T-helper 9 cell (primary cell): ENCODE measurements around the gene ATP1B2.
"Not testable (repeated sequence)": the region's sequence is repeated elsewhere in the genome, so short reads cannot be mapped to it uniquely, and the experiment has no call there.

Experiments used
- DNase-seq: peaks from one replicate; pipeline ENCODE4 v3.0.0-alpha.2; 2020

Gene ATP1B2

GRCh38 chr17:7634384-7634783 is 16.3 kb upstream of the ATP1B2 start:
- DNase-seq, result no peak

- DNase-seq, result no peak
Observed at GRCh38 chr17:7636163-7636562, 14.6 kb upstream of the ATP1B2 start.

GRCh38 chr17:7640783-7641182 is 9.9 kb upstream of the ATP1B2 start:
- no peak for DNase-seq

GRCh38 chr17:7641635-7642034 is 9.1 kb upstream of the ATP1B2 start:
- not testable (repeated sequence) for DNase-seq

- DNase-seq, result no peak
Observed at GRCh38 chr17:7644775-7645174, 6.0 kb upstream of the ATP1B2 start.

- no peak for DNase-seq
Observed at GRCh38 chr17:7646457-7646856, 4.3 kb upstream of the ATP1B2 start.

GRCh38 chr17:7647018-7647417 is 3.7 kb upstream of the ATP1B2 start:
- no peak for DNase-seq

- no peak for DNase-seq
Observed at GRCh38 chr17:7651097-7651664, 455 bp downstream of the ATP1B2 start.

- no peak for DNase-seq
Observed at GRCh38 chr17:7651665-7652387, 1.1 kb downstream of the ATP1B2 start.

- DNase-seq, result no peak
Observed at GRCh38 chr17:7652388-7653356, 1.9 kb downstream of the ATP1B2 start.

GRCh38 chr17:7654832-7655540 is 4.3 kb downstream of the ATP1B2 start:
- DNase-seq, result no peak

GRCh38 chr17:7655541-7655840 is 4.8 kb downstream of the ATP1B2 start:
- DNase-seq, result no peak

GRCh38 chr17:7656958-7657609 is 6.4 kb downstream of the ATP1B2 start:
- DNase-seq, result no peak

- no peak for DNase-seq
Observed at GRCh38 chr17:7667656-7668406, 17.1 kb downstream of the ATP1B2 start.

- no peak for DNase-seq
Observed at GRCh38 chr17:7668482-7668881, 17.8 kb downstream of the ATP1B2 start.

- no peak for DNase-seq
Observed at GRCh38 chr17:7673239-7673638, 22.5 kb downstream of the ATP1B2 start.

- DNase-seq, result no peak
Observed at GRCh38 chr17:7674934-7675333, 24.2 kb downstream of the ATP1B2 start.

- no peak for DNase-seq
Observed at GRCh38 chr17:7676533-7676932, 25.8 kb downstream of the ATP1B2 start.

GRCh38 chr17:7677388-7678067 is 26.8 kb downstream of the ATP1B2 start:
- DNase-seq, result no peak

GRCh38 chr17:7684851-7685532 is 34.3 kb downstream of the ATP1B2 start:
- no peak for DNase-seq
